HG03045 (cell line): ENCODE data around the gene F8A1.
A peak's percentile ranks its signal among the peaks of the same experiment; 100 is the strongest.
"Not testable (repeated sequence)": the region's sequence is repeated elsewhere in the genome, so short reads cannot be mapped to it uniquely, and the experiment has no call there.

Source experiments
- ATAC-seq: cut with Tn5 transposase; IDR thresholded peaks from one replicate; pipeline ENCODE4 v1.9.1; 2021; ENCODE audit warnings: mild to moderate bottlenecking, moderate library complexity; ENCODE audit not compliant: unreplicated experiment

Gene F8A1

GRCh38 chrX:154886069-154886788, at the start of gene F8A1:
F8A1 (plus strand) TSS chrX:154886355; CDS start chrX:154886375, 20 bp downstream.
- ATAC-seq: peak; percentile 75

GRCh38 chrX:154840856-154841255, 45.3 kb upstream of the F8A1 start:
- ATAC-seq: no peak

GRCh38 chrX:154850957-154851611, 35.1 kb upstream of the F8A1 start:
- ATAC-seq: no peak

- ATAC-seq: no peak
These were observed 30.9 kb upstream of the F8A1 start for GRCh38 chrX:154855256-154855655.

GRCh38 chrX:154868522-154868921, 17.6 kb upstream of the F8A1 start:
- ATAC-seq: not testable (repeated sequence)

- no peak for ATAC-seq
These were observed 12.8 kb upstream of the F8A1 start for GRCh38 chrX:154873329-154873728.

- not testable (repeated sequence) for ATAC-seq
These were observed 2.1 kb upstream of the F8A1 start for GRCh38 chrX:154884069-154884468.

- not testable (repeated sequence) for ATAC-seq
These were observed 1.1 kb upstream of the F8A1 start for GRCh38 chrX:154885057-154885456.

GRCh38 chrX:154885549-154885948, 606 bp upstream of the F8A1 start:
- ATAC-seq: not testable (repeated sequence)

GRCh38 chrX:154886789-154887221, 650 bp downstream of the F8A1 start:
- peak; percentile 51 for ATAC-seq

GRCh38 chrX:154890990-154891639, 5.0 kb downstream of the F8A1 start:
- no peak for ATAC-seq

- no peak for ATAC-seq
These were observed 6.1 kb downstream of the F8A1 start for GRCh38 chrX:154892296-154892695.

- ATAC-seq: no peak
These were observed 14.2 kb downstream of the F8A1 start for GRCh38 chrX:154900323-154900722.

- ATAC-seq: no peak
These were observed 16.3 kb downstream of the F8A1 start for GRCh38 chrX:154902408-154902807.

- ATAC-seq: no peak
These were observed 22.7 kb downstream of the F8A1 start for GRCh38 chrX:154908821-154909220.

- ATAC-seq: not testable (repeated sequence)
These were observed 23.9 kb downstream of the F8A1 start for GRCh38 chrX:154910048-154910447.

- ATAC-seq: not testable (repeated sequence)
These were observed 24.4 kb downstream of the F8A1 start for GRCh38 chrX:154910528-154910927.

GRCh38 chrX:154914052-154914451, 27.9 kb downstream of the F8A1 start:
- no peak for ATAC-seq

- no peak for ATAC-seq
These were observed 31.9 kb downstream of the F8A1 start for GRCh38 chrX:154918060-154918483.

GRCh38 chrX:154924771-154925170, 38.6 kb downstream of the F8A1 start:
- ATAC-seq: not testable (repeated sequence)
